CD4-positive, alpha-beta memory T cell (primary cell): Measurements from ENCODE around the gene ACAA1. TPM values are rescaled to one million over a fixed set of nuclear protein-coding genes. Genes with fewer than 3 reads are reported as not detected.
"Not testable (repeated sequence)": the region's sequence is repeated elsewhere in the genome, so short reads cannot be mapped to it uniquely, and the experiment has no call there.

Experiments
- CTCF ChIA-PET: fragments of 350-600 bp; sonication (Branson Sonifier 250); formaldehyde crosslinking; loops from one replicate; lab custom pipeline; 2021; ENCODE audit warnings: inconsistent platforms; ENCODE audit not compliant: partially characterized antibody; lab: Charles Lee
- POLR2A ChIA-PET: fragments of 350-600 bp; sonication (Branson Sonifier 250); formaldehyde crosslinking; loops from one replicate; lab custom pipeline; 2021; ENCODE audit not compliant: partially characterized antibody; lab: Charles Lee
- DNase-seq, 5 donors: peaks; one replicate each; pipeline versions ENCODE4 v3.0.0 to v3.0.0-alpha.2; 2020 to 2022; ENCODE audit warnings: mixed read lengths in 1 of 5
- H3K27ac ChIP-seq: one replicate; pipeline ENCODE4 v1.7.0; 2013; ENCODE audit warnings: low read depth, low read length
- H3K27me3 ChIP-seq: 2 replicates; pipeline ENCODE4 v1.7.0; 2013; ENCODE audit warnings: mild to moderate bottlenecking, low read length, moderate library complexity; ENCODE audit not compliant: insufficient read depth
- H3K36me3 ChIP-seq: 2 replicates; pipeline ENCODE4 v1.7.0; 2013; ENCODE audit warnings: mild to moderate bottlenecking, low read length, moderate library complexity; ENCODE audit not compliant: insufficient read depth
- H3K4me1 ChIP-seq: 2 replicates; pipeline ENCODE4 v1.7.0; 2013; ENCODE audit warnings: mild to moderate bottlenecking, low read length, moderate library complexity; ENCODE audit not compliant: insufficient read depth
- H3K4me3 ChIP-seq, 2 donors: one replicate each; pipeline ENCODE4 v1.7.0; 2013; ENCODE audit warnings: low read length in 2 of 2, mild to moderate bottlenecking in 1 of 2
- H3K9me3 ChIP-seq, 2 donors: one replicate each; pipeline ENCODE4 v1.7.0; 2013; ENCODE audit warnings: low read length in 2 of 2, control low read depth in 1 of 2; ENCODE audit not compliant: control insufficient read depth in 1 of 2
- H3K27ac Mint-ChIP-seq, 7 donors: one replicate each; pipeline ENCODE4 v1.8.0; 2020 to 2021; ENCODE audit warnings: mixed read lengths in 7 of 7, mild to moderate bottlenecking in 6 of 7, inconsistent platforms in 3 of 7, moderate library complexity in 3 of 7
- H3K27me3 Mint-ChIP-seq, 2 donors: one replicate each; pipeline ENCODE4 v1.8.0; 2020 to 2021; ENCODE audit warnings: mixed read lengths in 2 of 2
- H3K36me3 Mint-ChIP-seq, 2 donors: one replicate each; pipeline ENCODE4 v1.8.0; 2020 to 2021; ENCODE audit warnings: mixed read lengths in 2 of 2, inconsistent platforms in 1 of 2, mild to moderate bottlenecking in 1 of 2
- H3K4me1 Mint-ChIP-seq, 4 donors: one replicate each; pipeline ENCODE4 v1.8.0; 2020 to 2021; ENCODE audit warnings: mixed read lengths in 4 of 4, mild to moderate bottlenecking in 1 of 4
- H3K4me3 Mint-ChIP-seq, 8 donors: one replicate each; pipeline ENCODE4 v1.8.0; 2020 to 2021; ENCODE audit warnings: mixed read lengths in 8 of 8, mild to moderate bottlenecking in 7 of 8, moderate library complexity in 6 of 8, inconsistent platforms in 3 of 8
- H3K9me3 Mint-ChIP-seq, 8 donors: one replicate each; pipeline ENCODE4 v1.8.0; 2020 to 2021; ENCODE audit warnings: mixed read lengths in 8 of 8, mild to moderate bottlenecking in 5 of 8, inconsistent platforms in 3 of 8, moderate library complexity in 1 of 8
- intact Hi-C: fragments of 100-400 bp; cut with micrococcal nuclease; formaldehyde crosslinking; loops from one replicate; pipeline ENCODE4 v1.15.1; 2023
- polyA plus RNA-seq, 2 donors: library from polyadenylated mRNA; unstranded; fragments of 300-500 nt; fragmentation: Illumina TruSeq; gene quantifications; one replicate each; pipeline ENCODE4 v1.2.3, GENCODE V29; 2021
- total RNA-seq, 2 experiments: library from RNA; stranded (reverse); gene quantifications; one replicate each; pipeline ENCODE4 v1.2.3, GENCODE V29; 2021

ACAA1 gene
- total and polyA plus RNA-seq, 4 experiments from 2014 or later: 52.4 to 82.8 (median 77.5) TPM

- Mint-ChIP-seq H3K27ac (peak overlapping the region in 4 of 7 donors; percentile 19 to 44 (median 34)), H3K9me3 (peaks cover 6 to 15% (median 10%) of the 10 kb centered on the region in 8 donors), H3K4me1 (peaks cover 0 to 5% (median 4%) of the 10 kb centered on the region in 4 donors), H3K4me3 (no peak overlapping the region), H3K36me3 (peaks cover 9 to 21% of the 10 kb centered on the region in 2 donors), H3K27me3 (no peaks in the 10 kb centered on the region)
- H3K27ac ChIP-seq: no peak overlapping the region
- POLR2A ChIA-PET: no interaction called here
- no peaks in the 10 kb centered on the region for H3K4me1 ChIP-seq
- no peak overlapping the region for H3K4me3 ChIP-seq
- peaks cover 0 to 6% of the 10 kb centered on the region in 2 donors for H3K9me3 ChIP-seq
- CTCF ChIA-PET: no interaction called here
- DNase-seq: no peak
- H3K36me3 ChIP-seq: no peaks in the 10 kb centered on the region
- H3K27me3 ChIP-seq: no peaks in the 10 kb centered on the region
- intact Hi-C loops: no loop called here
Observed at GRCh38 chr3:38088126-38089078, 48.5 kb downstream of the ACAA1 start.

GRCh38 chr3:38087278-38087677 is 49.6 kb downstream of the ACAA1 start:
- intact Hi-C loops, DNase-seq, H3K4me1 ChIP-seq, POLR2A ChIA-PET, H3K27ac ChIP-seq, H3K27me3 Mint-ChIP-seq, CTCF ChIA-PET, H3K4me3 ChIP-seq, H3K27me3 ChIP-seq, H3K4me1 Mint-ChIP-seq, H3K9me3 ChIP-seq, H3K4me3 Mint-ChIP-seq, H3K36me3 ChIP-seq: not testable (repeated sequence)
- Mint-ChIP-seq H3K9me3 (peaks cover 6 to 20% (median 11%) of the 10 kb centered on the region in 8 donors), H3K36me3 (peaks cover 9 to 21% of the 10 kb centered on the region in 2 donors), H3K27ac (peak overlapping the region in 2 of 7 donors; percentile 31 to 56)

GRCh38 chr3:38086496-38086895 is 50.4 kb downstream of the ACAA1 start:
- Mint-ChIP-seq H3K27me3 (no peaks in the 10 kb centered on the region), H3K9me3 (peaks cover 6 to 20% (median 11%) of the 10 kb centered on the region in 8 donors), H3K27ac (peak overlapping the region in 1 of 7 donors; percentile 93), H3K36me3 (peaks cover 9 to 20% of the 10 kb centered on the region in 2 donors), H3K4me1 (peaks cover 0 to 5% (median 4%) of the 10 kb centered on the region in 4 donors), H3K4me3 (no peak overlapping the region)
- Histone ChIP-seq H3K9me3 (peaks cover 0 to 6% of the 10 kb centered on the region in 2 donors), H3K36me3 (no peaks in the 10 kb centered on the region), H3K4me1 (no peaks in the 10 kb centered on the region), H3K4me3 (no peak overlapping the region), H3K27me3 (no peaks in the 10 kb centered on the region), H3K27ac (no peak overlapping the region)
- ChIA-PET POLR2A (no interaction called here), CTCF (no interaction called here)
- DNase-seq: no peak
- intact Hi-C loops: no loop called here

- Histone ChIP-seq H3K27me3 (no peaks in the 10 kb centered on the region), H3K4me1 (no peaks in the 10 kb centered on the region), H3K9me3 (peaks cover 0 to 6% of the 10 kb centered on the region in 2 donors), H3K4me3 (no peak overlapping the region), H3K27ac (no peak overlapping the region), H3K36me3 (no peaks in the 10 kb centered on the region)
- no peak overlapping the region for H3K4me3 Mint-ChIP-seq
- no peaks in the 10 kb centered on the region for H3K27me3 Mint-ChIP-seq
- POLR2A ChIA-PET: no interaction called here
- DNase-seq: no peak
- peaks cover 9 to 16% of the 10 kb centered on the region in 2 donors for H3K36me3 Mint-ChIP-seq
- H3K4me1 Mint-ChIP-seq: peaks cover 0 to 5% (median 4%) of the 10 kb centered on the region in 4 donors
- intact Hi-C loops: no loop called here
- H3K9me3 Mint-ChIP-seq: peaks cover 6 to 20% (median 11%) of the 10 kb centered on the region in 8 donors
- CTCF ChIA-PET: no interaction called here
- peak overlapping the region in 3 of 7 donors; percentile 5 to 93 (median 16) for H3K27ac Mint-ChIP-seq
Observed at GRCh38 chr3:38085943-38086324, 51.0 kb downstream of the ACAA1 start.

GRCh38 chr3:38085311-38085942 is 51.5 kb downstream of the ACAA1 start:
- Mint-ChIP-seq H3K27me3 (no peaks in the 10 kb centered on the region), H3K9me3 (peaks cover 6 to 21% (median 12%) of the 10 kb centered on the region in 8 donors), H3K4me3 (peak overlapping the region in 2 of 8 donors; percentile 17 to 39), H3K27ac (peak overlapping the region in 6 of 7 donors; percentile 74 to 97 (median 91)), H3K36me3 (peaks cover 9 to 19% of the 10 kb centered on the region in 2 donors), H3K4me1 (peaks cover 0 to 5% (median 4%) of the 10 kb centered on the region in 4 donors)
- Histone ChIP-seq H3K27me3 (no peaks in the 10 kb centered on the region), H3K9me3 (peaks cover 0 to 6% of the 10 kb centered on the region in 2 donors), H3K36me3 (no peaks in the 10 kb centered on the region), H3K4me3 (no peak overlapping the region), H3K27ac (no peak overlapping the region), H3K4me1 (no peaks in the 10 kb centered on the region)
- ChIA-PET POLR2A (no interaction called here), CTCF (no interaction called here)
- intact Hi-C loops: no loop called here
- peak in 2 of 5 donors; percentile 8 to 19 for DNase-seq

- H3K4me3 Mint-ChIP-seq: peak overlapping the region in 6 of 8 donors; percentile 19 to 84 (median 62)
- ChIA-PET POLR2A (no interaction called here), CTCF (no interaction called here)
- H3K27me3 ChIP-seq: no peaks in the 10 kb centered on the region
- H3K36me3 Mint-ChIP-seq: peaks cover 9 to 20% of the 10 kb centered on the region in 2 donors
- peaks cover 0 to 5% (median 4%) of the 10 kb centered on the region in 4 donors for H3K4me1 Mint-ChIP-seq
- peaks cover 6 to 23% (median 12%) of the 10 kb centered on the region in 8 donors for H3K9me3 Mint-ChIP-seq
- no peaks in the 10 kb centered on the region for H3K27me3 Mint-ChIP-seq
- H3K27ac Mint-ChIP-seq: peak overlapping the region; percentile 35 to 97 (median 93)
- H3K36me3 ChIP-seq: no peaks in the 10 kb centered on the region
- peak; percentile 47 to 77 (median 55) for DNase-seq
- no peaks in the 10 kb centered on the region for H3K4me1 ChIP-seq
- H3K4me3 ChIP-seq: no peak overlapping the region
- peaks cover 0 to 6% of the 10 kb centered on the region in 2 donors for H3K9me3 ChIP-seq
- intact Hi-C loops: loop anchor here (1.0 kb wide), 1 partner anchor 45 kb away; the partner anchor contains the start of gene DLEC1
- H3K27ac ChIP-seq: no peak overlapping the region
Observed at GRCh38 chr3:38084334-38085310, 52.3 kb downstream of the ACAA1 start.
